ENCODE data around the gene RFC4. TPM values are rescaled to one million over a fixed set of nuclear protein-coding genes. Genes with fewer than 3 reads are reported as not detected.
A peak's percentile ranks its signal among the peaks of the same experiment; 100 is the strongest.

The RFC4 gene
- total RNA-seq, 1 donor from 2014 or later: 18.1 TPM

- no peak for DNase-seq (ENCODE audit: extremely low spot score, unreplicated experiment)
- Mint-ChIP-seq H3K9me3 (ENCODE audit: unreplicated experiment) (no peaks in the 10 kb centered on the region), H3K4me3 (ENCODE audit: unreplicated experiment) (no peak overlapping the region), H3K4me1 (ENCODE audit: unreplicated experiment) (peaks cover 5% of the 10 kb centered on the region), H3K36me3 (ENCODE audit: unreplicated experiment) (no peaks in the 10 kb centered on the region), H3K27ac (ENCODE audit: unreplicated experiment) (no peak overlapping the region), H3K27me3 (ENCODE audit: unreplicated experiment) (peaks cover 22% of the 10 kb centered on the region)
- TF ChIP-seq CTCF (IDR thresholded peaks at IDR 0.05): no peak
Measured at GRCh38 chr3:186742618-186743380, 63.5 kb downstream of the RFC4 start.

Small RNA genes within 50 kb of the gene (microRNA-seq; reads per million reads assigned to microRNA genes)
- gene MIR1248 (ENCODE audit: unreplicated experiment): 19.2 reads per million, percentile 29 among the genes with 10 or more reads in this experiment

Other genes with a start within 250 kb of the RFC4 start
- gene TBCCD1, start 239.1 kb downstream of the RFC4 start, total RNA-seq: 15.6 and 16.4 TPM in 2 replicates
- gene DNAJB11, start 235.8 kb downstream of the RFC4 start, total RNA-seq: 73.0 and 75.8 TPM in 2 replicates
- gene AHSG, start 193.4 kb downstream of the RFC4 start, total RNA-seq: not detected in 2 replicates
- gene FETUB, start 166.1 kb downstream of the RFC4 start, total RNA-seq: not detected in 2 replicates
- not detected in 2 replicates for gene HRG, start 140.5 kb downstream of the RFC4 start, total RNA-seq
- not detected in 2 replicates for gene KNG1, start 89.1 kb downstream of the RFC4 start, total RNA-seq
- gene EIF4A2, start 22.9 kb downstream of the RFC4 start, total RNA-seq: 356 and 408 TPM in 2 replicates
- not detected in 2 replicates for gene ADIPOQ, start 36.2 kb upstream of the RFC4 start, total RNA-seq
- gene ST6GAL1, start 124.0 kb upstream of the RFC4 start, total RNA-seq: 63.1 and 68.2 TPM in 2 replicates

Data from osteocyte (in vitro differentiated cells).